ENCODE measurements around the gene MYO16.
"Not testable (repeated sequence)": the region's sequence is repeated elsewhere in the genome, so short reads cannot be mapped to it uniquely, and the experiment has no call there.

The MYO16 gene

DNA sequence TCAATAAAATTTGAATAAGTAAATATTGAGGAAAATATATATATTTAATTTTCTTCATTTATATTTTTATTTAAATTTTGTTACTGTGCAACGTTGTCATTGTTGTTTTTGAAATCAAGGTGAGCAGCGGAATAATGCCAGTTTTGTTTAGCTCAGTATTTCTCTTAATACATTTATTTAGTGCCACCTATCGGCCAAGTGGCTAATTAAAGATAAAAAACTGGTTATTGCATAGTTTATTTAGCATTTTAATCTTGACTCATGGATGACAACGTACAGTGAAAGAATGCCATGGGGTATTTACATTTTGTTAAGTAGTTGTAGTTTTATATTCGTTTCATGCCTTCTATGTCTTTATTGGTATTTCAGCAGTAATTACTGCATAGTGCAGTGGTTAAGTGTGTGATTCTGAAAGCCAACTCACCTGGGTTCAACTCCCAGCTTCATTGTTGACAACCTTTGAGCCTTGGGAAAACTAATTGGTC, 265.9 kb downstream of the MYO16 start:
- DNase-seq (ENCODE audit: low read depth), result no peak

DNA sequence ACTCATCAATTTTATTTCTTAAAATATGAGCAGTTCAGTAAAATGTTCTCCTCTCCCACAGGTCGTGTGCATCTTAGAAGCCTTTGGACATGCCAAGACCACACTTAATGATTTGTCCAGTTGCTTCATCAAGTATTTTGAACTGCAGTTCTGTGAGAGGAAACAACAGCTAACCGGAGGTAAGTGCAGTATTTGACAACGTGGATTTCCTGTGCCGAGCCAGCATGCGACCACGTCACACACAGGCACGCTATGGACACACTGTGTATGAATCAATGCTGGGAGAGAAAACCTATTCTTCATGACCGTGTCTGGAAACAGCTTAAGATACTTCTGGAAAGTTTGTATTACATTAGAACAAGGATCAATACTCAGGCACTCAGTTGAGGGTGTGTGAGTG, 268.5 kb downstream of the MYO16 start:
- no peak for DNase-seq (ENCODE audit: low read depth)

DNA sequence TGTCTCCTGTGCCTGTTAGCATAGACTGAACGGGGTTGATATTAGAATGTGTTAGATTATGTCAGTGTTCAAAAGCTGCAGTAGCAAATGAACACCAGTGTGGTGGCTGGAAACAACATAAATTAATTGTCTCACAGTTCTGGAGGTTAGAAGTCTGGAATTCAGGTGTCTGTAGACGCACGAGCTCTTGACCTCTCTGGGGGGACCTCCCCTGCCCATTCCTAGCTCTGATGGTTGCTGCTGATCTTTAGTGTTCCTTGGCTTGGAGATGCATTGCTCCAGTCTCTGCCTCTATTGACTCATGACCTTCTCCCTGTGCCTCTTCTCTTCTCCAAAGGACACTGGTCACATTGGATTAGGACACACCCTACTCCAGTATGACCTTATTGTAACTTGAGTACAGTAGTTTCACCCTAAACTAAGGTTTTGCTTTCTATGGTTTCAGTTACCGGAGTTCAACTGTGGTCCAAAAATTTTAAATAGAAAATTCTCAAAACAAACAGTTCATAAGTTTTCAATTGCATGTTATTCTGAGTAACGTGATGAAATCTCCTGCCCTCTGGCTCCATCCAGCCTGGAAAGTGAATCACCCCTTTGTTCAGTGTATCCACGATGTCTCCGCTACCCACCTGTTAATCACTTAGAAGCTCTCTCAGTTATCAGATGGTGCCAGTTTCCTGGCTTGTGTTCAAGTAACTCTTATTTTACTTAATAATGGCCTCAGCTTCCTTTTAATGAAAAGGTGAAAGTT, 273.2 kb downstream of the MYO16 start:
- no peak for DNase-seq (ENCODE audit: low read depth)

DNA sequence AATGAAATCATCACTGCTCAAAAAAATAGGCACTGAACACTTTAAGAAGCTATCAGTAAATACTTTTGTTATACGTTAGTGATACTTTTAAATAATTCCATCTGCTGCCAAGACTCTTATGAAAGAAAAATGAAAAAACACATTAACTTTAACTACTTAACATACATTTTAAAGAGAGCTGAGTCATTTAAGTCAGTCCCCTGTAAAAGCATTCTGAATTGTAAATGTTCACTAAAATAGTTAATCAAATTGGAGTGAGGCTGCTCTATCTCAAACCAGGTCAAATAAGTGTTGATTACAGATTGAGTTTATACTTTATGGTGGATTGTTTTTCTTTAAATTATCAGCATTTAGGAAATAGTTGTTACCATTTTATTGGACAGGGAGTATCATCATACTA, 274.2 kb downstream of the MYO16 start:
- DNase-seq (ENCODE audit: low read depth), result no peak

DNA sequence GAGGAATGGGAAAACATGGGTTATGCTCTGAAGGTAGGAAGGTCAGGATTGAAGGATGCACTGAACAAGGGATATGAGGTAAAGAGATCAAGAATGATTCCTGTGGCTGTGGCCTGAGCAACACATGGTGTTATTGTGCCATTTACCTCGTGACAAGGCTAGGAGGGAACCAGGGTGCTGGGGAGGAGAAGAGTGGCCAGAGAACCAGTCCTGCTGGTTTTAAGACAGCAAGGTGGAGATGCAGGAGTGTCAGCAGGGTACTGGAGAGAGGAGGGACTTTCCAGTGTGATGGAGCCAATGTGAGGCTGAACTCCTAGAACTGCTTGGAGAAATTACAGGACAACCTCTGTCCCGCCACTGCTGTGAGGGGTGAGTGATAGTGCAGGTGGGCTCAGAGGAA, 282.4 kb downstream of the MYO16 start:
- DNase-seq (ENCODE audit: low read depth), result no peak

DNA sequence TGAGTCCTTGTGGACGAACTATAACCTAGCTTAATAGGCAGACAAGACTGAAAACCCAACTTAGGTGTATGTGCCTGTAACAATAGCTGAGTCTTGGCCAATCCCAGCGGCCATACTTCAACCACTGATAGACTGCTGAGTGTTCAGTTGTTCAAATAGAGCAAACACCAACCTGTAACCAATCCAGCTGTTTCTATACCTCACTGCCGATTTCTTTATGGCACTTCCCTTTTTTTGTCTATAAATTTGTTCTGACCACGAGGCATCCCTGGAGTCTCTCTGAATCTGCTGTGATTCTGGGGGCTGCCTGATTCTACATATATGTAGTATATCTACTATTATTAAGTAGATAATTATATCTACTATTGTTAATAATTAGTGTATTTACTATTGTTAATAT, 284.3 kb downstream of the MYO16 start:
- not testable (repeated sequence) for DNase-seq (ENCODE audit: low read depth)

DNA sequence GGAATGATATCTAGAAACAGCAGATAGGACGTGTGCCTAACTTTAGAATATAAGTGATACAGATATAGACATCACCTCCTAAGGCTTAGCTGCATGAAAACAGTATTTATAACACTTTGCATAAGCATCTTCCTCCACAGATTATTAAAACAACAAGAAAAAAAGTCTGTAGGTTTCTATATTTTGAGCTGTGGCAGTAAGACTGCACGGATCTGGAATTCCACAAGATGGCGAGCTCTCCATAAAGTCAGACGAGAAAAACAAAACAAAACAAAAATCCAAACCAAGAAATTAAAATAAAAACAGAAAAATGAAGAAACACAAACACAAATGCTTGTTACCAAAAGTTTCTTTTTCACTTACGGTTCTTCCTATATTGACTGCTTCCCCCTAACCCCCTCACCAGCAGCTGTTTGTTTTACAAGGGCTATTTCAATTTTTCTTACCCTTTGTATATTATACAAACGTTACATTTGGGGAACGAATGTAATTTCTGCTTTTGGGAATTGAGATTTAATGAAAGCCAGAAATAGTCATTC, 285.8 kb downstream of the MYO16 start:
- no peak for DNase-seq (ENCODE audit: low read depth)

DNA sequence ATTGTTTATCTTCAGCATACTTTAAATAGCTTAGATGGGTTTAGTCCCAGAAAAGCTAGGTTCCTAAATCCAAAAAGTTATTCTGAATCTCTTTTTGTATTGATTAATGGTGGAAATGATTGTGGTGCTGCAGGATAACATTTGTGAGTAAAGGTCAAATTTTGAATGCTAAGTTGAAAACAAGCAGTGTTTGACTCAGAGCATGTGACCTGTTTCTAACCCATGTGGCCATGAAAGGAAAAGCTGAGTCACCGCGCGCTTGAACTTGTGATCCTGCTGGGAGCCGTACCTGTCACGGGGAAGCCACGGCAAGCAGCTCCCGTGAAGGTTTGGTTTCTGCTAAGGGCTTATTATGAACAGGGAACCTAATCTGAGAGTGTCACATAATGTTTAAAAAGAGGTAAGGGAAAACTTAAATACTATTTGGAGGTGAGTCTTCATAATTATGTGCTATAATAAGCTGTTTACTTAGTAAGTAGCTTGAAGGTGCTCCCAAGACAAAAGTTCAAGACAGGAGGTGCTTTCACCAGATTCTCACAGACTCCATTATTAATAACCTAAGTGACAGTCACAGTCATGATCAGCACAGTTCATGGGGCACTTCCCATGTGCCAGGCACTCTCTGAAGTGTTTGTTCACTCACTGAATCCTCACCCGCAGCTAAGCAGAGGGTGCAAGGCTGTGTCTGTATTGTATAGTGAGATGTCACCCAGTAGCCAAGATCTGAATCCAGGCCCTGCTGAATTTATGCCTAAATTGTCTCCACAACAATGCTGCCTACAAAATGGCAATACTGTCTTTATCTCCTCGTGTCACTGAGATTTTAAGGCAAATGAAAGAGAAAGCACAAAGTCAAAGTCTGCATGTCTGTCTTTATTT, 286.5 kb downstream of the MYO16 start:
- peak; percentile 54 for DNase-seq (ENCODE audit: low read depth)

DNA sequence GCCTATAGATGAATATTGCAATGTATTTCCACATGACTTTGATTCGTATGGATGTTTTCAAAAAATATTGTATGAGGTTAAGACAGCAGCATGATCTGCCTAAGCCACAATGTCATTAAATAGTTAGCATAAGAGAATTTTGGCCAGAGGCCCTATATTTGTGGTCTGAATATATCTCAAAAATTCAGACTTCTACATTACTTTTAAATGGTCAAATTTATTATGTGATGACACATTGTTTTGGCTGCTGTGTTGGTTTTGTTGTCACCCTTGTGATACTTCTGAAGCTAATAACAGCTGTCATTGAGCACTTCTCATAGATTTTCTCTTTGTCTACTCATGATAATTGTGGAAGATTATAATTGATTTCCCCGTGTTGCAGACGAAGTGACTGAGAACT, 288.2 kb downstream of the MYO16 start:
- no peak for DNase-seq (ENCODE audit: low read depth)

DNA sequence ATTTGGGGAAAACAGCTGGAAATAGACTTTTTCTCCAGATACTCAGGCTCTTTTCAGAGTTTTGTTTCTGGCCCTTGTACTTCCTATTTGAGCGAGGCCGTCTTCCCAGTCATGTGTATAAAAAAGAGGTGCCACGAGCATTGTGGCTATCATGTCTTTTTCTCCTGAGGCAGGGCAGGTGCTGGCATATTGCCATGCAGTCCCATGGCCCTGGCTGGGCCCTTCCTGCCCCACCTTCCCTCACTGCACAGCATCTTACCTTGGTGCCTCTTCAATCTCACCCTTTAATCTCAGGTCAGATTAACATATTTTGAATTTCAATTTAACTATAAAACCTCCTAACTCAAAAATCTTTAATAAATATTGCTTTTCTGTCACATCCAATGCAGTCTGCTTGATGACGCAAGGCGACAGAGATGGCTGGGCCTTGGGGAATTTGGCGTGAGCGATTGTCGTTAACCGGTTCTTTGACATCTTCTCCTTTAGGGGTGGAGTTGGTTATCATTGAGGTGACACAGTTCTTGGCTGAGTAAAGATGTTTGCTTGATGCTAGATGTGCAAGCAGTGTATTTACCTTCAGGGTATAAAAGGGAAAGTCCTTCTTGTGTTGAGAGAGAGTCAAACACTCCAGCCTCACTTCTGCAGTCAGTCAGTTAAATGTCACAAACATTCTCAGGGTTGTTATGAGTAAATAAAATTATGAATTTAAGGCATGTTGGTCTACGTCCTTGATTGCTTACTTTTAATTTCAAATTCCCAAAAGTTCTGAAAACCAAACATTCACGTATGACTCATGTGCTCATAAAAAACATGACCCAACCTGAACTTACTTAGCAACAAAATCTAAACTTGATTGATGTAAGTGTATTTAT, 289.9 kb downstream of the MYO16 start:
- DNase-seq (ENCODE audit: low read depth), result no peak

DNA sequence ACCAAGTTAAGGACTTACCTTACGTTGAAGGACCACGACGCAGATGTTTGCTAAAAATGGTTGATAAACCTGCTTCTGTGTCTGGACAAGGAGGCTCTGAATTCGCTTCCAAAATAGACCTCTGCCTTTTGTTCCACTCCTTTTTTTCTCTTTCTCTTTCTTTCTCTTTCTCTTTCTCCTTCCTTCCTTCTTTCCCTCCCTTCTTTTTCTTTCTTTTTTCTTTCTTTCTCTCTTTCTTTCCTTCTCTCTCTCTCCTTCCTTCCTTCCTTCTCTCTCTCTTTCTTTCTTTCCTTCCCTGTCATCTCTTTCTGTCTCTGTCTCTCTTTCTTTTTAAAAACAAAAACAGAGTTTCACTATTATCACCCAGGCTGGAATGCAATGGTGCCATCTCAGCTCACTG, 290.7 kb downstream of the MYO16 start:
- DNase-seq (ENCODE audit: low read depth), result no peak

DNA sequence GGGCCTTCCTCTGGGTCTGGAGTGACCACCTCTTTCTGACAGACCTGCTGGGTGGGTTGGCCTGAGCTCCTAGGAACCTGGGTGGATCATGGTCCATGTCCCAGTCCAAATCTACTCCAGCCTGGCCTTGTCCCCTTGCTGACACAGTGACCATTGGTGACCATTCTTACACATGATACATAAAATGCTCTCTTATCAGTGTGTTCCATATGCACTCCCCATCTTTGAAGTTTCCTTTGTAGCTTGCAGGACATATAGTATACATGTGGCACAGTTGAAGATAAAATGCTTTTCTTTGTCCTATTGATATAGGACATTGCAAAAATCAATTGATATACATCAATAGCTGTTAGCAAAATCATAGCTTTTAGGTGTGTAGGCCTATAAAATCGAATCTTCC, 291.8 kb downstream of the MYO16 start:
- no peak for DNase-seq (ENCODE audit: low read depth)

DNA sequence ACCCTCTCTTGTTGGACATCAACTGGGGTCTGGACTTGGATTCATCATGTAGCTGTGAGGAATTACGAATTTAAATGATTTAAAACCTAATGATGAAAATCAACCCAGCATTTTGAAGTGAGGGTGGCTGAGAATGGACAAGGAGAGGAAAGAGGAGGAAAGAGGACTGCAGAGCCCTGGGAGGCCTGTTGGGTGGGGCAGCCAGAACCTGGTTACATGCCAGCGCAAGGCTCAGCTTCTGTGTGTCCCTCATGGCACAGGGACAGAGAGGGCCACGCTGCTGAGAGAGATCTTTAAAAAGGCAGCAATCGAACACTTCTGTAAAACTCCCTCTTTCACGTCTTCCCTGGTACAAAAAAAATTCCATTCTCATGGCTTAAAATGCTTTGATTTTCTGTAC, 292.7 kb downstream of the MYO16 start:
- no peak for DNase-seq (ENCODE audit: low read depth)

DNA sequence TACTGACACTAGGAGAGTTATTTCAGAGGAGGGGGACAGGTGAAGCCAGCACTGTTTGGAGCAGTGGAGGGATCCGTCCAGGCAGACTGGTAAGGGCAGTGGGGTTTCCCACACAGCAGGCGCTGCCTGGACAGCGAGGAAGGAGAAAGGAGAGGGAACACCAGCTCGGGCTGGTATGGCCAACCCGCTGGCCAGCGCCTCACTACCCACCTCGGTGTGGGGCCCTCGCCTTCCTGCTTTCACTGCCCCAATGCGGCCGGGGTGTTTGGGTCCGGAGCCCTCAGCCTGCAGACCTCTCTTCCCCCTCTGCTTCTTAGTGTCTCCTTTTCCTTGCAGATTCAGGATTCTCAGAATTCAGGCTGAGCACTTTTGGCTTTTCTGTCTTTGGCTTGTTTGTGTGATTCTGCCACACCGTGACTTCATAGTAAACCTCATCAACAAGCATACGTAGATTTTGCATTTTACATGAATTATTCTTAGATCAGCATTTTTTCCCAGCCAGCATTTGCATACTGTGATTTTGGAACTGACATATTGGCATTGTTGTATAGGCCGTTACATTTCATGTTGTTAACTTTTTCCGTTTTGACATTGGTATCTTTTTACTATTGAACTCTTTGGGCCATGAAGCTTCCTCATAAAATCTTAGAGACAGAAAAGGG, 294.1 kb downstream of the MYO16 start:
- no peak for DNase-seq (ENCODE audit: low read depth)

DNA sequence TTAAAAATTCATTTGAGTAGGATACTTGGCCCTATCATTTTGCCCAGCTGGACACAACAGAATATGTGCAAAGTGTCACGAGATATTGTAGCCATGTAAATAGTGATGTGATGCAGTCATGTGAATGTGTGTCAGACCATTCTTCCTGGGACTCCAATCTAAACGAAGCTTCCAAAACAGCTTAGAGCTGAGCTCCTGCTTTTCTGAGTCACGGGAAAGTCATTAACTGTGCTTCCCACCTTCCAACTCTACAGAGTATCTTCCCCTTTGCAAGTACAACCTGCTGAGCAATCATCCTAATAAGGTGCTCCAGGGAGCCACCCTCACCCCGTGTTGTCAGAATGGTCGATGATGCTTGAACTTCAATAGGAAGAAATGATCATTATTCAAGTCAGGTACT, 294.7 kb downstream of the MYO16 start:
- no peak for DNase-seq (ENCODE audit: low read depth)

DNA sequence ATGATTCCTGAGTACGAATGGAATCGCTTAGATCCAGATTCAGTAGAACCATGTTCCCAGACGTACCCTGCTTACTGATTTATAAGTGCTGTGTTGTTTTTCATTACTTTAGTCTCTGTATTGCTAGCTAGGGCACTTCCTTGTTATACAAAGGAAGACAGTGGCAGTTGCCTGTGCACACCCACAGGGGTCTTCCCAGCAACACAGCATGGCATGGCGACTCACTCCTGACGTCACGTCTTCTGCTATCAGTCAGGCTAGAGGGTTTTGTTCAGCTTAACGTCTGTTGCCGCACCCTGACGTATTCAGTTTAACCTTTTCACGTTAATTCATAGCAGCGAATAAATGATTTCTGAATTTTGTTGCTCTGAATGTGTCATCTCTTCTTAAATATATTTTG, 295.1 kb downstream of the MYO16 start:
- DNase-seq (ENCODE audit: low read depth), result no peak

DNA sequence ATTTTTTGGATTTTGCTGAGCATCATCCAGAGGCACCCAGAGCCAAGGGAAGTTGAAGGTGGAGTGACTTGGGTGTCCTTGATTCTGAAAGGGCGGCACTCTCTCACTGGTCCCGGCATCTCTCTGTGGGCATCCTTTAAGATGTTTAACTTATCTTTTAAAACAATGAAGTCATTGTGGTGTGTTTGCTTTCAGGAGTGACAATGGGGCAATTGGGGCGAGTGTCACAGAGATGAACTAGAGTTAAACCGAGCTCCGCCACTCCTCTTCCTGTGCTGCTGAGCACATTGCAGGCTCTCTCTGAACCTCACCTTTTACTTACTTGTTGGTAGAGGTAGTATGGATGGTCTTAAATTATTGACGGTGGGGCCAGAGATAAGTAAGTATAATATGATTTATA, 295.7 kb downstream of the MYO16 start:
- DNase-seq (ENCODE audit: low read depth), result no peak

DNA sequence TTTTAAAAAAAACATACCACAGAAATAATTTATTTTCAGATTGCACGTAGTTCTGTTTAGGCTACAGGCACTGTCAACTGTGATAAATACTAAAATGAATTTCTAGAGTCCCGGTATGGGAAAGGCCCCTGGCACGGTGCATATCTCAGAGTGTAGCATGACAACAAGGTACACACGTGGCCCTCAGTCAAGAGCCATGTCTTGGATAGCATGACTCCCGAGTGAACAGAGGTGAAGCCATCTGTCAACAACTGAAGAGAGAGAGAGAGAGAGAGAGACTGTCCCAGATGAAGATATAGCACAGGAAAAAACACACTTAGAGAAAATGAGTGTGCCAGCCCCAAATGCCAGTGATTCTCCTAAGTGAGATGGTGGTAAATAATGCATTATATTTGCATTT, 297.5 kb downstream of the MYO16 start:
- no peak for DNase-seq (ENCODE audit: low read depth)

DNA sequence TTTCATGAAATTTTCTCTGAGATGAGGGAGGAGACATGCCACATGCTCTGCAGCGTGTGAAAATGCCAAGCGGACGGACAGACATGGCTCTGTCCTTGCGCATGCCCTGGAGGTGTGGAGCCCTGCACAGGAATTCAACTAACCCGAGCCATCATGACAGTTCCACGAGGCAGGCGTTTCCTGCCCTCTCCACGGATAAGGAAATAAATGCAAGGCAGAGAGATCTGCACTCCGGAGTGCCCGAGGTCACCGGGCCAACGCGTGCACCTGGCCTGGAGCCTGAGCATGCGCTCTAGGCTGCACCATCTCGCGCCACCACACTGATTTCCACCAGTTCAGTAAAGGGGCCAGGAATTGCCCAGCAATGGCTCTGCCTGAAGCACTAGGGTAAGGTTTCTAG, 298.2 kb downstream of the MYO16 start:
- DNase-seq (ENCODE audit: low read depth), result no peak

DNA sequence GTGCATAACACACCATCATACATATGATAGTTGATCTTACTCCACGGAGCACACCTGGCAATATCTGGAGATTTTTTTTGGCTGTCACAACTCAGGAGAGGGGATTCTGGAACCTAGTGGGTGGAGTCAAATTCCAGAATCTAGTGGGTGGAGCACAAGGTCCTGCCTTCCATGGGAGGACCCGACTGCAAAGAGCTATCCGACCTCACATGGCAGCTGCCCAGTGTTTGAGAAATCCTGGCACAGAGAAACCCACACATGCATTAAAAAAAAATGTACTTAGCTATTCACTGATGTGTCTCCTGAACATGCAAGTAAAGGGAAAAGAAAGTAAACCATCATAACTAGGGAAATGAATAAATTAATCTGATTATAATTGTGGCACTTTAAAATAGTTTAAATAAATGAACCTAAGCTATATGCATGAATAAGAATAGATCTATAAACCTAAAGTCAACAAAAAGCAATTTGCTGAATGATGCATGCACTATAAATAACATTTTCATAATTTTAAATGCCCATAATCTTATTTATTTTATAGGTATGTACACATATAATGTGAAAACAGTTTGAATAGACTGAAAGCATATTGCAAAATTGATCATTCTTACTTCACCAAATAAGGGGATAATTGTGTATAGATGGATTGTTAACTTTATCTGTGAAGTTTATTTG, 300.3 kb downstream of the MYO16 start:
- DNase-seq (ENCODE audit: low read depth), result no peak

DNA sequence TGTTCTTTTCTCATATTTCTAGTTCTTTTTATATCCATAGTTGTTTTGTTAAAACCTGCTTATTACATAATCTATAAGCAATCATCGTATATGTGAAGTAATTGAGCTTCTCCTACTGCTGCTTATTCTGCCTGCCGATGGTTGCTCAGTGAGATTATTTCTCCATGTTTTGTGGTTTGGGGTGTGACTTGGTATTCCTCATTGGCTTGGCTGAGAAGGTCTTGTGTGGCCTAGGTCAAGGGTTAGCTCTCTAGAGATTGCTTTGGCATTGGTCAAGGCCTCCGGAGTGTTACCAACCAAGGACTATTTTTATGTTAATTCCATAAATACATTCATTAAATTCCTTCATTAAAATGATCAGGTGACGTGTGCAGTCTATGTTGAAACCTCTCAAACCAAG, 302.8 kb downstream of the MYO16 start:
- no peak for DNase-seq (ENCODE audit: low read depth)
